T-helper 1 cell treated with Interleukin-12 subunit alpha and Interleukin-12 subunit beta and Interleukin-4 antibody, amounts not matched to agents 30 μg/mL and 1 μg/mL, for 36 hours (primary cell): ENCODE data around the gene ABHD10.

Experiments
- H3K27ac Mint-ChIP-seq: one replicate; pipeline ENCODE4 v1.8.0; 2021; ENCODE audit warnings: mild to moderate bottlenecking, mixed read lengths
- H3K27me3 Mint-ChIP-seq: one replicate; pipeline ENCODE4 v1.8.0; 2021; ENCODE audit warnings: low read depth, mixed read lengths
- H3K36me3 Mint-ChIP-seq: one replicate; pipeline ENCODE4 v1.8.0; 2021; ENCODE audit warnings: low read depth, mixed read lengths
- H3K4me1 Mint-ChIP-seq: one replicate; pipeline ENCODE4 v1.8.0; 2021; ENCODE audit warnings: low read depth, mixed read lengths
- H3K4me3 Mint-ChIP-seq: one replicate; pipeline ENCODE4 v1.8.0; 2021; ENCODE audit warnings: mild to moderate bottlenecking, moderate library complexity, mixed read lengths
- H3K9me3 Mint-ChIP-seq: one replicate; pipeline ENCODE4 v1.8.0; 2021; ENCODE audit warnings: mixed read lengths

Gene ABHD10

DNA sequence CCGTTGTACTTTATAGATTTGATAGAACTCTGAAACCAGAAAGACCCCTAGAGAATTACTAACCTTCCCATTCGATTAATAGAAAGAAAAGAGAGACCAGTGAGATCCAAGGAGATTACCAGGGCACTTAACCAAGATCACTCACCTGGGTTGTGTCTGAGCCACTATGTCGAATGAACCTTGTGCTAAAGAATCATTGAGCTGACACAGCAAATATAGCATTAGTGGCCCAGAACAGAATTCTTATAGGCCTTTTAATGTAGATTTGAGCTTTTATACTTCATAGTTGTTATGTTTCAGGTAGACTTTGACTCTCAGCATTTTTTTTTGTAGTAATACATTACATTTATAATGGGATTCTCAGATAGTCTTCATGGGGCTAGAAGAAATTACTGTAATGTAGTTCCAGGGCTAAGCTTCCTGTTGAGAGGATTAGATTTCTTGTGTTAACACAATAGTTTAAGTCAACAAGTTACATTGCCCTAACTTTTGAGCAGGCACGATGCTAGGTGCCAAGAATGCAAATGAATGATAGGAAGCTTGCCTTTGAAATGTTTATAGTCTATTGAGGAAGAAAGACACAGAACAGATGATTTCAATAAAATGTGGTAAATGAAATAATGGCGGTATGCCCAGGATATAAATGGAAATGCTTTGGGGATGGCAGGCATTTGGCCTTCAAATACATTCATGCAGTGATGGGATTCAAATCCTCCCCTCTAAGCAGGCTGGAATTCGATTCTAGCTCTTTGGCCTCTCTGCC lies 24.4 kb upstream of the ABHD10 start:
- Mint-ChIP-seq H3K36me3 (peaks cover under 1% of the 10 kb centered on the region), H3K4me1 (peaks cover 3% of the 10 kb centered on the region), H3K4me3 (no peak overlapping the region), H3K27ac (no peak overlapping the region), H3K9me3 (no peaks in the 10 kb centered on the region), H3K27me3 (peaks cover 6% of the 10 kb centered on the region)

DNA sequence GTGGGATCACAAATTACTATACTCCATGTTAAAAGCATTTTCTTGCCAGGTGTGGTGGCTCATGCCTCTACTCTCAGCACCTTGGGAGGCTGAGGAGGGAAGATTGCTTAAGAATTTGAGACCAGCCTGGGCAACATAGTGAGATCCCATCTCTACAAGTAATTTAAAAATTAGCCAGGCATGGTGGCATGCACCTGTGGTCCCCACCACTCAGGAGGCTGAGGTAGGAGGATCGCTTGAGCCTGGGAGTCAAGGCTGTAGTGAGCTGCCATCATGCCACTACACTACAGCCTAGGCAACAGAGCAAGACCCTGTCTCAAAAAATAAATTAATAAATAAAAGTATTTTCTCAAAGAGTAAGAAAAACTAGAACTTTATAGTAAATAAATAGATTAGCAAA lies 22.9 kb upstream of the ABHD10 start:
- Mint-ChIP-seq H3K36me3 (peaks cover 3% of the 10 kb centered on the region), H3K27ac (no peak overlapping the region), H3K9me3 (no peaks in the 10 kb centered on the region), H3K4me3 (no peak overlapping the region), H3K27me3 (no peaks in the 10 kb centered on the region), H3K4me1 (peaks cover 3% of the 10 kb centered on the region)

DNA sequence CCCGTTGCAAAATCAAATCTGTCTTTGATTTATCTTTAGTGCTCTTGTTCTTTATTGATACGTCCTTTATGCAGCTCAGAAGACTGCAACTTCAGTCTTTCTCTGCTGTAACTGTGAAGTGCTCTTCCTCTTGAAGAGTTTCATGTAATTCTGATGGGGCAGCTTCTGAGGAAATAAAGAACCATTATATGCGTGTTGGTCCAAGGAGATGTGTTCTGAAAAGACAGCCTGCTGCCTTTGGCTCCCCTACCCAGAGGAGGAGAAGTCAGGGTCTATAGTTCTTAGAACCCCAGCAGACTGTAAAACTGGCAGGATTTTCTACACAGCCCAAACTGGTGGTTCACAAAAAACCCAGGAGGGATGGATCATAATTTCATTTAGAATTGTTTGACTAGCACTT lies 22.4 kb upstream of the ABHD10 start:
- Mint-ChIP-seq H3K36me3 (peaks cover 3% of the 10 kb centered on the region), H3K9me3 (no peaks in the 10 kb centered on the region), H3K4me1 (peaks cover 3% of the 10 kb centered on the region), H3K4me3 (no peak overlapping the region), H3K27me3 (no peaks in the 10 kb centered on the region), H3K27ac (no peak overlapping the region)

DNA sequence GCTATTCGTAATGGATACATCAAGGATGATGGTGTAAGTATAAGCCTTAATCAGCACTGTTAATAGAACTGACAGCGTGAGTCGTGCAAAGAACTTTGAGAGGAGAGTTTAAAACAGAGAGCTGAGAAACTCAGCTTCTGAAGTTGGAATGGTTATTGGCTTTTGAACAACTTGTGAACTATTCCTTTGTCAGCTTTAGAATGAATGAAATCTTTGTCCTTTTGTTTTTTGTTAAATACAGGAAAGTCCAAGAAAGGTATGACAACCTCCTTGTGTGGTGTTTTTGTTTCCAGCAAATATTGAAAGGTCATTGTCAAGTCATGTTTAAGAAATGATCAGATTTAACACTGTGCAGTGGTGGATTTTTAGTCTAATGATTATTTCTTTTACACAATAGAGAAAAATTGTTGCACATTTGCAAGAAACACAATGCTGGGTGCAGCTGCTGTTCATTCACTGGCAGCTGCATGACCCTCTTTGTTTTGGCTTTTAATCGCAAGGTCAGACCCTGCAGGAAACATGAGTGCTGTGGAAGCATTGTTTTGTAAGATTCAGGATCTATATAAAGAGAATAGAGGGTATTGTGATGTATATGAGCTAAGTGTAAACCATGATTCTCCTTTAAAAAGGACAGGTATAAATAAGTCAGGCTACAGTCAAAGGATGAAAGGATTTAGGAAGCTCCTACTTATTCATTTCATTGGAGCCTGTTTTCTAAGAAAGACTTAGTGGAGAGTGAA lies 21.7 kb upstream of the ABHD10 start:
- Mint-ChIP-seq H3K27ac (no peak overlapping the region), H3K27me3 (no peaks in the 10 kb centered on the region), H3K9me3 (no peaks in the 10 kb centered on the region), H3K4me1 (peaks cover 3% of the 10 kb centered on the region), H3K36me3 (peaks cover 3% of the 10 kb centered on the region), H3K4me3 (no peak overlapping the region)

DNA sequence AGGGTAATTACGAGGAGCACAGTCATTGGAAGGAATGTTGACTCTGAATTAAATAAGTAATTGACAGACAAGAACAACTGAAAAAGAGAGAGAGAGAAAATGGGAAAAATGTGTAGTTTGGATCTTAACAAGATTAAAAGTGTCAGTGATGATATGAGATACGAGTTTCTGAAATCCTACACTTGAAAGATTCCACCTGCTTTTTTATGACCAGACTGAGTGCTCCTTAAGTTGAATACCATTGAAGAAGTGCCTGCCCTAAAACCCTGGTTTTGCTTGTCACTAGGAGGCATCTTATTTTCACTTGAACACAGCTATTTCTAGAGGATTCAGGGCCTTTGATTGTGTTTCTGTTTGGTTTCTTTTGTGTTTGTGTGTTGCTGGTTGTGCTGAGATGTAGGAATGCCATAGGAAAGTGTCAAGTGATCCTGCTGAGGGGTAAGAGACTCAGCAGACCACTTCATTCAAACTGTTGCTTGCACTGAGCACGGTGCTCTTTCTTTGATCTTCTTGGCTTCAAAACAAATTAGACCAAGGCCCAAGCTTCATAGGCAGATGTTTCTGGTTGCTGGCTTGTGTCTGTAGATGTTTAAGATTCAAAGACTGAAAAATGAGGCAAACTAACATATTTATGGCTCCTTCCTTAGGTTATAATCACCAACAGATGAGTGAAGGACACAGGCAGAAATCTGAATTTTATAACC lies 17.2 kb upstream of the ABHD10 start:
- no peaks in the 10 kb centered on the region for H3K9me3 Mint-ChIP-seq
- peaks cover 3% of the 10 kb centered on the region for H3K36me3 Mint-ChIP-seq
- no peak overlapping the region for H3K27ac Mint-ChIP-seq
- peaks cover 3% of the 10 kb centered on the region for H3K4me1 Mint-ChIP-seq
- H3K4me3 Mint-ChIP-seq = no peak overlapping the region
- no peaks in the 10 kb centered on the region for H3K27me3 Mint-ChIP-seq

DNA sequence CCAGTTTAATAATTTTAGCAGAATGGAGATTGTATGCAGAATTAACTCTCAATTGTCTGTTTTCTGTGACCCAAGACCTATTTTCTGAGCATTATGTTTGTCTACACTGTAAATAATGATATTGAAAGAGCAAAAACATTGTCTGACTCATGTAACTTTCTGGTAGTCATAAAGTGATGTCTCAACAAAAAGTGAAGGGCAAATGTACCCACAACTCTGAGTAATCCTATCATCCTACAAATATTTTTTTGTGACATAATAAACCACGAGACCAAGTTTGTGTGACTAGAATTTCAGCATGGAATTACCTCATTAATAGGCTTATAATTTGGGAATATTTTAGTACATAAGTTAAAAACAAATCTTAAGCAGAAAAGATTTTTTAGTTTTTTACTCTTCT lies 15.4 kb upstream of the ABHD10 start:
- Mint-ChIP-seq H3K4me3 (no peak overlapping the region), H3K27me3 (no peaks in the 10 kb centered on the region), H3K9me3 (no peaks in the 10 kb centered on the region), H3K36me3 (peaks cover 3% of the 10 kb centered on the region), H3K27ac (no peak overlapping the region), H3K4me1 (peaks cover 3% of the 10 kb centered on the region)

DNA sequence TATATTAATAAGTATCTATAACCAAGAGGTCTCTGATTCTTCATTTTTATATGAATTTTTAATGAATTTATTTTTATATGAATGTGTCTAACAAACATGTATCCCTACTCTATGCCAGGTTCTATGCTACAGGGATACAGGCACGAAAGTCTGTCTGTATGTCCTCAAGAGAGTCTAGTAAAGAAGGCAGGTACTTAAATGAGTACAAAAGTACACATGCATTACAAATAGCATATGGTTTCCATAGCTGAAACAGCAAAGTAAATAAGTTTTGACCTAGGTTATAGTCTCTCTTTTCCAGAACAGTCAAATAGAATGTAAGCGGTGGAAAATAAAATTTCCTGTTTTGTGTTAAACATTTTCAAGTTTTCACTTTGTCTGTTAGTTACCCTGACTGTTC lies 13.3 kb upstream of the ABHD10 start:
- H3K9me3 Mint-ChIP-seq = no peaks in the 10 kb centered on the region
- peaks cover 3% of the 10 kb centered on the region for H3K4me1 Mint-ChIP-seq
- no peak overlapping the region for H3K4me3 Mint-ChIP-seq
- no peaks in the 10 kb centered on the region for H3K36me3 Mint-ChIP-seq
- H3K27me3 Mint-ChIP-seq = no peaks in the 10 kb centered on the region
- H3K27ac Mint-ChIP-seq = no peak overlapping the region

DNA sequence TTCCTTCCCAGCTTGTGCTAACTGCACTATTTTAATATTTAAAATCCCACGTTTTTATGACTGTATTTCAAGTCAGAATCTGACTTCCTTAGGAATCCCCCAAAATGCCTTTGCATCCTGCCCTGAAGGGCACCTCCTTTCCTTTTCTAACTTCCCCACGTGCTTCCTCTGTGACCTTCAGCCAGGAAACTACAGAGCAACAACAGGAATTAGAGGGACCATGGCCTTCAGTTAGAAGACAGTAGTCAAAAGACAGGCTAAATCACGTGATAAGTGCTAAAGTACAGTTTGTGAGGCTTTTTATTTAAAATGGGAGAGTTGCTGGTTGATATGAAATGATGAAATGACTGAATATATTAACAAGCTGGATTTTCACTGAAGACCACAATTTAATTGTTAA lies 11.8 kb upstream of the ABHD10 start:
- Mint-ChIP-seq H3K9me3 (no peaks in the 10 kb centered on the region), H3K4me1 (peaks cover 3% of the 10 kb centered on the region), H3K27me3 (no peaks in the 10 kb centered on the region), H3K27ac (no peak overlapping the region), H3K4me3 (no peak overlapping the region), H3K36me3 (no peaks in the 10 kb centered on the region)

DNA sequence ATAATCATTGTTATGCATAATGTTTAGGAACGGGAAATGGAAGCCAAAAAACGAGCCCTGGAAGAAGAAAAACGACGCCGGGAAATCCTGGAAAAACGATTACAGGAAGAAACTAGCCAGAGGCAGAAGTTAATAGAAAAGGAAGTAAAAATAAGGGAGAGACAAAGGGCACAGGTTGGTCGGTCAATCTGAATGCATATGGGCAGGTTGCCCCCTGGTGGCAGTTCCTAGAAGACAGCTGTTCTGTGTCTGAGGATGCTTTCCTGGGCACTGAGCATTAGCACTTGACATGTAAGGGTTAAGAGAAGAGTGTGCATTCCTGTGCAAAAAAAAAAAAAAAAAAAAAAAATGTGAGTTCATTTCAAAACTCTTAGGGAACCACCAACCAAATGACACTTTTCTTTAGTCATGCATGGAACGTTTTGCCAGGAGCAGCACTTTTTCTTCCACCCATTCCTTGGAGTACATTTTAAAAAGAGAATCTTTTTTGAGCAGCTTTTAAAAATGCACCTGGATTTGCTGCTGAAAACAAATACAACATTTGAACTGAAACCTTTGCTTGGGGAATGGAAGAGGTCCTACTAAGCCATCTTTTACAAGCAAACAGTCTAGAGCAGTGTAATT lies 11.1 kb upstream of the ABHD10 start:
- H3K36me3 Mint-ChIP-seq = no peaks in the 10 kb centered on the region
- H3K4me3 Mint-ChIP-seq = no peak overlapping the region
- no peak overlapping the region for H3K27ac Mint-ChIP-seq
- peaks cover 3% of the 10 kb centered on the region for H3K4me1 Mint-ChIP-seq
- H3K9me3 Mint-ChIP-seq = no peaks in the 10 kb centered on the region
- H3K27me3 Mint-ChIP-seq = no peaks in the 10 kb centered on the region

DNA sequence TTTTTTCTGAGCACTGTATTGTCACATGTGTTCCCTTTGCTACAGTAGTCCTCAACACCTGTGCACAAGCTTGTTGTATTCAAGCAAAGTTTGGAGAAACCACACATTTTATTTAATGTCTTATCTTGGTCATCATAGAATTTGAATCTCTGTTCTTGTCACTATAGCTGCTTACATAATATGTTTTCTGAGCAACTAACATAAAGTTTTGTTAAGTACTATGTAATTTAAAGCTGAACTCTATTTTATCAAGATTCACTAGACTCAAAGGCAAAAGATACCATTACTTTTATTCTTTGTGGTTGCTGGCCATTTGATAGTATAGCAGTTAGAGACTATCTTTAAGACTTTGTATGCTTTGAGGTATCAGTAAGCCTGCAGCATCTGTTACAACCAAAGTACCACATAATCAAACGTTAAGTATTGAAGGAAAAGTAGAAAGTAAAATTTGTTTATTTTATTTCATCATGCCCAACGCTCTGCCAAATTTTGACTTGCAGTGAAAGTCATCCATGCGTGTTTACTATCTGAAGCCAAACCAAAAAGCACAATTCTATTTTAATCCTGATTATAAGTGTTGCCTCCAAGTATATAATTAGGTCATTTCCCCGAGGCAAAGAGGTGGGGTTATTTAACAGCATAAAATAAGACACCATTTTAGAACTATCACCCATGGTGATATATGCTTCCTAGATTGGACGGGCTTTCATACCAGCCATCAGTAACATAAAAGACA lies 10.3 kb upstream of the ABHD10 start:
- no peak overlapping the region for H3K27ac Mint-ChIP-seq
- H3K4me1 Mint-ChIP-seq = peaks cover 3% of the 10 kb centered on the region
- no peak overlapping the region for H3K4me3 Mint-ChIP-seq
- H3K27me3 Mint-ChIP-seq = no peaks in the 10 kb centered on the region
- H3K9me3 Mint-ChIP-seq = no peaks in the 10 kb centered on the region
- H3K36me3 Mint-ChIP-seq = no peaks in the 10 kb centered on the region

DNA sequence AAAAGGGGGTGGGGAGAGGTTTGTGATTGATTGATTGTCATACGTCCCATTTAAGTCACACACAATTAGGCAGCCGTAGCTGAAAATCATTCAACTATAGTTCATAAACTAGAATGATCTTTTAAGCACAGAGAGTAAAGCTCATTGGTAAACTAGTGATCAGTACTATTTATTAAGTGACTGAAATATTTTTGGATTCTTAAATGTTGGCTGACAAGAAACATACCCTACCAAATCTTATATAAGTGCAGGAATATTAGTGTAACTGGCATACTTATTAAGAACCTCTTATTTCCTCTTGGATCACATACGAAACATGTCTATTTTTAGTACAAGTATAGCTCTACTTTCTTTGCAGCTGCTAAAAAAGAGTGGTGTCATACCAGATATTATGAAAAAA lies 8.4 kb upstream of the ABHD10 start:
- no peaks in the 10 kb centered on the region for H3K36me3 Mint-ChIP-seq
- H3K4me1 Mint-ChIP-seq = peaks cover 3% of the 10 kb centered on the region
- H3K27me3 Mint-ChIP-seq = peaks cover 9% of the 10 kb centered on the region
- no peak overlapping the region for H3K27ac Mint-ChIP-seq
- H3K9me3 Mint-ChIP-seq = no peaks in the 10 kb centered on the region
- H3K4me3 Mint-ChIP-seq = no peak overlapping the region

DNA sequence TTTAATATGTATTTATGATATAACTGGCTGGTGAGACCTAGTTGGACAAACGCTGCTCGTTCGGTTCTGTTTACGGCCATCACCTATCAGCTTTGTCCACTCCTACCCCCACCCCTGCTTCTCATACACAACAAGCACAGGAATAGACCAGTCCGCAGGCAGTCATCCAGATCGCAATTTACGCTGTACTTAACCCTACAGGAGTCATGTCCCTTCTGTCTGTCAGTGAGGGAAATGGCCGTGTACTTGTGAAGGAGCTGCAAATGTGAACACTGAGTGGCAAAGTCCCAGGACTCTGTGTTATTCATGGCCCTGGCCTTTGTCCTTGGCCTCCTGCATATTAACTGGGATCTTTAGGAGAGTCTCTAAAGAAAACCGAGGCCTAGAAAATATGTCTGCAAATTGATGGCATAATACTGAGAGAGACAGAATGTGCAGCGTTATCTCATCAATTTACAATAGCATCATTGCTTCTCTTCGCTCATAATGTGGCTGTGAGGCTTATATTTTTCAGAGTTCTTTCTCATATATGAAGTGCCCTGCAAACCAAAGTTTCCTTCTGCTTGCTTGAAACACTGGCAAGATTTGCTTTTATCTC lies 7.2 kb upstream of the ABHD10 start:
- H3K27me3 Mint-ChIP-seq = peaks cover 16% of the 10 kb centered on the region
- H3K27ac Mint-ChIP-seq = no peak overlapping the region
- H3K9me3 Mint-ChIP-seq = no peaks in the 10 kb centered on the region
- peaks cover 3% of the 10 kb centered on the region for H3K4me1 Mint-ChIP-seq
- no peak overlapping the region for H3K4me3 Mint-ChIP-seq
- H3K36me3 Mint-ChIP-seq = no peaks in the 10 kb centered on the region

DNA sequence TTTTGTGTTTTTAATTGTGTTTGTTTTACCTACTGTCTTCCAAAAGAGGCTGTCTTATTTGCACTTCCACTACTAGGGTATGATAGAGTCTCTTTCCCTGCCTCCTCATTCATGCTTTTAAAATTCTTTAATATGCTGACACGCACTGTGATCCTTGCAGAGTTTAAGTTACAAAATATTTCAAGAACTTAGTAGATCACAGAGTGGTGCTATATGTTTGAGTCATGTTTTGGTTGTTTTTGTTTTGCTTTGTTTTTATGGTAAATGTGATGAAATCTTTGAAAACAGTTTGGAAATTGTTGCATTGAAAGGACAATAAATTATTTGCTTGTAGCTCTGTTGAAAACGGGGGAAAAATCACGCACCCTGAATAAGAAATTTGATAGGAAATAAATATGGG lies 5.9 kb upstream of the ABHD10 start:
- peaks cover 23% of the 10 kb centered on the region for H3K27me3 Mint-ChIP-seq
- no peak overlapping the region for H3K27ac Mint-ChIP-seq
- no peak overlapping the region for H3K4me3 Mint-ChIP-seq
- H3K4me1 Mint-ChIP-seq = peaks cover 2% of the 10 kb centered on the region
- H3K36me3 Mint-ChIP-seq = no peaks in the 10 kb centered on the region
- H3K9me3 Mint-ChIP-seq = no peaks in the 10 kb centered on the region

DNA sequence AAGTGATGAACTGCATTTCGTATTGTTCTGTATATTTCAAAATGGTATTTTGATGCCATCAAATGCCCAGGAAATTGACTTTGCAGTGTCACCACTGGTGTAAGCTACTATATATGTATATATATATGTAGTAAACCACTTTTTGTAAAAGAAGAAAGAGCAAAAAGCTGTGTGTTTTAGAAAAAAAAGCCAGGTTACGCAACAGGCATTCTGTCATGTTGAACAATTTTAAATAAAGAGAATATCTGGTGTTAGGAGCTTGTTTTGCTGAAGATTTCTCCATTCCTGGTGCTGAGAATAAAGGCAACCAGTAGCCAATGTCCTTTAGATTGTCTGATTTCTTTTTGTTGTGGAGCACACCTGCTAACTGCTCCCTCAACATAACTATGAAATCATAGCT lies 3.7 kb upstream of the ABHD10 start:
- Mint-ChIP-seq H3K27ac (no peak overlapping the region), H3K36me3 (peaks cover 1% of the 10 kb centered on the region), H3K4me3 (no peak overlapping the region), H3K9me3 (no peaks in the 10 kb centered on the region), H3K27me3 (peaks cover 28% of the 10 kb centered on the region), H3K4me1 (peaks cover 14% of the 10 kb centered on the region)
